NCI-H128 (cell line): ENCODE data around the gene RADX.

ENCODE experiments used
- DNase-seq: peaks from one replicate; lab custom pipeline; 2025; ENCODE audit not compliant: unreplicated experiment; lab: John Stamatoyannopoulos, UW

Gene RADX

GRCh38 chrX:106680716-106681115 lies 68.9 kb downstream of the RADX start:
- DNase-seq = no peak

DNA sequence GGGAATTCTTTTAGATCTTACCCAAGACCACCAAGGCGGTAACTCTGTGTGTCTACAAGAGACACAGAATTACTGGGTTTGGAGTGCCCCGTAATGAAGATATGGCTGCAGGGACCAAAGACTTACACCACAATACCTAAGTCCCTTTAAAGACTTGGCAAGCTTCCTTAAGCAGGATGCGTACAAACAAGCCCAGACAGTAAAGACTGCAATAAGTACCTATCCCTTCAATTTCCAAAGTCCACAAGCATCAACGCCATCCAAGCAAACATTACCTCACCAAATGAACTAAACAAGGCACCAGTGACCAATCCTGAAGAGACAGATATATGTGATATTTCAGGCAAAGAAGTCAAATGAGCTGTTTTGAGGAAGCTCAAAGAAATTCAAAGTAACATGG lies 72.4 kb downstream of the RADX start:
- DNase-seq = no peak

DNA sequence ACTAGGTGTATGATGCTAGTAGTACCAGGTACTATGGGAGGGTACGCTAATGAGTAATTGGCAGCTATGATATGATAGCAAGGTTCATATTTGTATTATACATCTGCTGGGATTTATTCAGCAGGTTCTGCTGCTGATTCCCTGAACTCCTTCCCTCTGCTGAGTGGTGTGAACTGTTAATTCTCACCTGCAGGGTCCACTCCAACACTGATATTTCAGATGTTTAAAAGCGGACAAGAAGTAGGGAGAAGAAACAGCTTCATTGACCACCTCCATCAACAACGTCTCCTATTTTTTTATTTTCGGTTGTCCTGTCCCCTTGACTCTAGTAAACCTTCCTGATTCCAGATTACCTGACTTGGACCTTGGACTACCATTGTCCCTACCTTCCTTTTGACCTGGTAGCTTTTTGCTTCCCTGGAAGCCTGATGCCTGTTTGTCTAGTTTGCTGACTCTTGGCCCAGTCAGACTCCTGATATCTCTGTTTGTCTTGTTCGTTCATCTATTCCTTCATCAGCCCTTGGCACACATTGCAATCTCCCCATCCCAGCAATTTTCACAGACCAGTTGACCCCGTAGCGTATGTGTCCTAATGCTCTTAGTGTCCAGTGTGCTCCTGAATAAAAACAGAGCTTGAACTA lies 80.8 kb downstream of the RADX start:
- no peak for DNase-seq

DNA sequence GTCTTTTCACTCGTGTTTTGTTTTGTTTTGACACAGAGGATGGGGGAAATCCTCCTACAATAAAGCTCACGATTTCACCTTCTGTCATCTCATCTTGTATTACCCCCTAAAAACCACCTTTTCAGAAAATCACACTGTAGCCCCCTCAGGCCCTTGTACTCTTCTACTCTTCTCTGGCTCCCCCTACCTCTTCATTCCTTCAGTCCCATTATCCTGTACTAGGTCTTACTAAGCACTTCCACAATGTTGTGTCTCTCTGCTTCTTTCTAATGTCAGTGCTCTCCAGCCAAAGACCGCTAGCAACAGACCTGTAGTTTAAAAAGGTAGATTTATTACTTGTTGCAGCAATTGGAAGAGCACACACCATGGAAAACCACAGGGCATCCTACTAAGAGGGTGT lies 84.7 kb downstream of the RADX start:
- DNase-seq = no peak

DNA sequence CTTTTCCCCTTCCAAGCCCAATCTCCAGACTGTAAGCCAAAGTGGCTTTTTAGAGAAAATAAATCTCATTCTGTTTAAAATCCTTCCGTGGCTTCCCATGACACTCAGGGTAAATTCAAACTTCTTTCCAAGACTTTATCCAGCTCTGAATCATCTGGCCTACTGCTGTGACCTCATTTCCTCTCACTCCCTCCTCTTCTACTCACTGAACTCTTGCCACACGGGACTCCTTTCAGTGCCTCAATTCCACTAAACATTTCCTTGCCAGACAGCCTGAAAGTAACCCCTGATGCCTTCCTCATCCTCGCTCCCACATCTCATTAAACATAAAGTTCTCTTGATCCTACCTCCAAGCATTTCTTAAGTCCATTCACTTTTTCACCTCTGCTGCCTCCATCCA lies 86.9 kb downstream of the RADX start:
- DNase-seq = no peak

GRCh38 chrX:106702636-106703035 lies 90.9 kb downstream of the RADX start:
- DNase-seq = no peak

- no peak for DNase-seq
Observed at GRCh38 chrX:106706466-106706865, 94.7 kb downstream of the RADX start.

DNA sequence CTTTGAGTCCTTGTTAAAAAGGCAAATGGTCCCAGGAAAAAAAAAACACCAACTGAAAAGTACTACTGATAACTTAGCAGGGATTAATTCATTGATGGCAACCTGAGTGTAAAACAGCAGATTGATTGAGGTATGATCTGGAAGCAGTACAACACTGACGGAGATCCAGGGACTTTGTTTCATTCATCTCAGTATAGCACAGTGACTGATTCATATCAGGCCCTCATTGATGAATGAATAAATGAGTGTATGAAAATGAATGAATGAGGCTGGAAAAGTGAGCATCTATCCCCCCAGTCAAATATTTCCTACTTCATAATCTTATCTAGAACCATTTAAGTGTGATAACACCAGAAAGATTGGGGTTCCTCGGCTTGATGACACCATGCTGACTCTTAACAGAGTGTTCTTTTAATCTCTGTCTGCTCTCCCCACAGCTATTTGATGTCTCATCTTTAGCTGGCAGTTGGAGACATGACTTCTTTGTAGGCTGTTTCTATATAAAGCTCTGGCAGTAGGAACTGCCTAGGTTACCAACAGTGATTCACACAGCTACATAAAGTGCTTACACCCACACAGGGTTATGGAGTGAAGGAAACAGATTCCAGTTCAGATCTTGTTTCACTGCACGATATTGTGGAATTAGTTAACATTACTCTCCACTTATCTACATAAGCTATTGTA lies 96.1 kb downstream of the RADX start:
- no peak for DNase-seq

- no peak for DNase-seq
Observed at GRCh38 chrX:106710771-106711170, 99.0 kb downstream of the RADX start.

- DNase-seq = no peak
Observed at GRCh38 chrX:106711375-106711774, 99.6 kb downstream of the RADX start.

GRCh38 chrX:106716004-106716403 lies 104.2 kb downstream of the RADX start:
- no peak for DNase-seq

DNA sequence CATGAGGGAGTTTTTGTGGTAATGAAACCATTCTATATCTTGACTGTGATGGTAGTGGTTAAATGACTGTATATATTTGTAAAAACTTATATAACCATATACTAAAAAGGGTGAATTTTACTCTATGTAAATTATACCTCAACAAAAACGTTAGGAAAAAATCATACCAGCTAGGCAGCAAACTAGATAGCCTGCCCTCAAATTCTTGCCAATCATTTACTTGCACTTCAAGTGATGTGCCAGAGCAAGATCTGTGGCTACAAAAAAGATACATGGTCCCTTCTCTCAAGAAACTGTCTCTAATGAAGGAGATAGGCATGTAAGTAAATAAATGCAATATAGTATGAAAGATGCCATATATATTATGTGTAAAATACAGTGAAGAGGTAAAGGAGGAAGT lies 104.7 kb downstream of the RADX start:
- no peak for DNase-seq

DNA sequence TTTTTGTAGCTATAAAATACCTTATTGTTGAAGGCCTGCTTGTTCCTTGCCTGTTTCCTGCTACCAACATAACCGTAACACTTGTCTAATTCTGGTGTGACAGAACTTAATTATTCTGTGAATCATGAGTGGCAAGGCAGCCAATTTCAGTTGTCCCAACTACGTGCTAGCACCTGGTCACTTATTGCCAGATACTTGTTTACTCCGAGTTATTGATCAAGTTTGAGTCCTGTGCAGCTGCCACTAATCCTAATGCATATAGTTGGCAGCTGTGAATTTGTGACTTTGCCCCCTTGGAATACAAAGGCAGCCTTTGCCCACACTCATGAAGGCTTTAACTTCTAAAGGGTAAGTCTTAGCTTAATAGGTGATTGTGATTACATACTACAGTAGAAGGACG lies 106.9 kb downstream of the RADX start:
- DNase-seq = no peak

- DNase-seq = no peak
Observed at GRCh38 chrX:106725931-106726330, 114.2 kb downstream of the RADX start.

DNA sequence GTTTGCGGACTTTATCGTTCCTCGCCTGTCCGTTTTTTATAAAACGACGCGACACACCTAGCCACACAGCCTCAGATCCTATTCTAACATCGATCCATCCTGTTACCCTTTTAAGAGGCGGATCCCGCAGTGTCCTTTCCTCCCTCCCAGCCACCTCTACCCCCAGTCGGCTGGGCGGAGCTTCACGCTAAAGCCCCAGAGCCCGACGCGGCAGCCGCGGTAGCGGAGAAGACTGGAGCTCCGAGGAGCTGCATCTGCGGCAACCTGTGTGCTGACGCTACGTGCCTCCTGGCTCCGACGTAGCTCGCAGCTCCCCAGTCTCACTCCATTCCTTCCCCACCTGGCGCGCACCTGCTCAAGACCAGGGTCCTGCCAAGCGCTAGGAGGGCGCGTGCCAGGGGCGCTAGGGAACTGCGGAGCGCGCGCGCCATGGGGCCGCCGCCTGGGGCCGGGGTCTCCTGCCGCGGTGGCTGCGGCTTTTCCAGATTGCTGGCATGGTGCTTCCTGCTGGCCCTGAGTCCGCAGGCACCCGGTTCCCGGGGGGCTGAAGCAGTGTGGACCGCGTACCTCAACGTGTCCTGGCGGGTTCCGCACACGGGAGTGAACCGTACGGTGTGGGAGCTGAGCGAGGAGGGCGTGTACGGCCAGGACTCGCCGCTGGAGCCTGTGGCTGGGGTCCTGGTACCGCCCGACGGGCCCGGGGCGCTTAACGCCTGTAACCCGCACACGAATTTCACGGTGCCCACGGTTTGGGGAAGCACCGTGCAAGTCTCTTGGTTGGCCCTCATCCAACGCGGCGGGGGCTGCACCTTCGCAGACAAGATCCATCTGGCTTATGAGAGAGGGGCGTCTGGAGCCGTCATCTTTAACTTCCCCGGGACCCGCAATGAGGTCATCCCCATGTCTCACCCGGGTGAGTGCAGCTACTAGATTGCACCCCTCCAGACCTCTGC lies 115.0 kb downstream of the RADX start, which contains the start of gene RNF128:
Gene RNF128, plus strand, starts transcription at position 217 of the 953 bp plus-strand sequence. Its CDS starts 213 bp downstream, at position 430.
- no peak for DNase-seq

DNA sequence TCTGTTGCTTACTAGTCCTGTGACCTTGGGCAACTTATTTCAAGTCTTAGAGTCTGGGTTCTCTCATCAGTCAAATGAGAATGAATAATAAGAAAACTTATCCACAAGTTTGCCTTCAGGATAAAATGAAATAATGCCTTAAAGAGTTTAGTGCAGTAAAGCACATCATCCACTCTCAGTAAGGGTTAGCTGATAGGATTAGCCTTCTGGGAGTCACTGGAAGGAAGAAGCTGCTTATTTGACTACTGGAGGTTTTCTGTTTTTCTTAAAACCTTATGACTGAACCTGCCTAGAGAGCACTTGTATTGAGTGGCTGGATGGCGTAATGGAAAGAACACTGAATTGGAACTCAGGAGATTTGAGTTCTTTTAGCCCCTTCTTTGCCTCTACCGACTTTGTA lies 116.6 kb downstream of the RADX start:
- no peak for DNase-seq
